ENCODE data around the gene TMEM100. TPM values are rescaled to one million over a fixed set of nuclear protein-coding genes. Genes with fewer than 3 reads are reported as not detected.

The TMEM100 gene
- total RNA-seq, 1 experiment from 2014 or later, result not detected

DNA sequence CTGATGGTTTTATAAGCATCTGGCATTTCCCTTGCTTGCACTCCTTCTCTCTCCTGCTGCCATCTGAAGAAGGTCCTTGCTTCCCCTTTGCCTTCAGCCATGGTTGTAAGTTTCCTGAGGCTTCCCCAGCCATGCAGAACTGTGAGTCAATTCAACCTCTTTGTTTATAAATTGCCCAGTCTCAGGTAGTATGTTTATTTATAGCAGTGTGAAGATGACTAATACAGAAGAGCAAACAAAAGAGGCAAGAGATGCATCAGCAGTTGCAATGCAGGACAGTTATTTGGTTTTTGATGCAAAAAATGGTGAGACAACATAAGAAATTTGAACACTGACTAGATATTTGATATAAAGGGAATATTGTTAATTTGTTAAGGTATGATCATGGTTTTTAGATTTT, 16.8 kb downstream of the TMEM100 start:
- Histone ChIP-seq H3F3A (ENCODE audit: low read length, unreplicated experiment) (no peaks in the 10 kb centered on the region), H3K9me2 (replicated peaks; ENCODE audit: low read length) (no peaks in the 10 kb centered on the region), H3K4me1 (ENCODE audit: insufficient read depth, low read length) (peaks cover 29% of the 10 kb centered on the region), H4K20me1 (ENCODE audit: low read length) (no peaks in the 10 kb centered on the region), H3K79me2 (ENCODE audit: low read length) (no peaks in the 10 kb centered on the region), H3K9me3 (ENCODE audit: low read length) (no peaks in the 10 kb centered on the region), H3K4me3 (ENCODE audit: low read length) (no peak overlapping the region), H3K27ac (ENCODE audit: low read length) (no peak overlapping the region), H3K36me3 (ENCODE audit: low read depth, low read length) (no peaks in the 10 kb centered on the region), H3K9ac (ENCODE audit: low read length) (no peak overlapping the region), H2AFZ (ENCODE audit: low read length) (no peak overlapping the region), H3K4me2 (ENCODE audit: low read length) (0 out of 2 replicates have a peak overlapping the region, but pooled peaks have one; percentile 6), H3K27me3 (ENCODE audit: low read length) (peaks cover 6% of the 10 kb centered on the region; the same call in 1 of the 2 replicates)
- CTCF ChIA-PET, result no interaction called here
- intact Hi-C loops (cut with micrococcal nuclease), result loop anchor here (5.0 kb wide), 1 partner anchor 46 kb away; the partner anchor contains the start of gene PCTP
- DNase-seq (peak; percentile 82), ATAC-seq (peak; percentile 95)
- POLR2A ChIA-PET (ENCODE audit: unreplicated experiment), result no interaction called here
- TF ChIP-seq EZH2 (IDR thresholded peaks at IDR 0.05; ENCODE audit: low read length, unreplicated experiment), result no peak
- TF ChIP-seq, protein P1, sequence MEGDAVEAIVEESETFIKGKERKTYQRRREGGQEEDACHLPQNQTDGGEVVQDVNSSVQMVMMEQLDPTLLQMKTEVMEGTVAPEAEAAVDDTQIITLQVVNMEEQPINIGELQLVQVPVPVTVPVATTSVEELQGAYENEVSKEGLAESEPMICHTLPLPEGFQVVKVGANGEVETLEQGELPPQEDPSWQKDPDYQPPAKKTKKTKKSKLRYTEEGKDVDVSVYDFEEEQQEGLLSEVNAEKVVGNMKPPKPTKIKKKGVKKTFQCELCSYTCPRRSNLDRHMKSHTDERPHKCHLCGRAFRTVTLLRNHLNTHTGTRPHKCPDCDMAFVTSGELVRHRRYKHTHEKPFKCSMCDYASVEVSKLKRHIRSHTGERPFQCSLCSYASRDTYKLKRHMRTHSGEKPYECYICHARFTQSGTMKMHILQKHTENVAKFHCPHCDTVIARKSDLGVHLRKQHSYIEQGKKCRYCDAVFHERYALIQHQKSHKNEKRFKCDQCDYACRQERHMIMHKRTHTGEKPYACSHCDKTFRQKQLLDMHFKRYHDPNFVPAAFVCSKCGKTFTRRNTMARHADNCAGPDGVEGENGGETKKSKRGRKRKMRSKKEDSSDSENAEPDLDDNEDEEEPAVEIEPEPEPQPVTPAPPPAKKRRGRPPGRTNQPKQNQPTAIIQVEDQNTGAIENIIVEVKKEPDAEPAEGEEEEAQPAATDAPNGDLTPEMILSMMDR (conservative IDR thresholded peaks at IDR 0.05; ENCODE audit: low read depth, low read length), result no peak
- no peak for TF ChIP-seq EZH2phosphoT487 (IDR thresholded peaks at IDR 0.05; ENCODE audit: borderline replicate concordance, low read length)
- no TSS peak for BruUV-seq (replicated peaks)

DNA sequence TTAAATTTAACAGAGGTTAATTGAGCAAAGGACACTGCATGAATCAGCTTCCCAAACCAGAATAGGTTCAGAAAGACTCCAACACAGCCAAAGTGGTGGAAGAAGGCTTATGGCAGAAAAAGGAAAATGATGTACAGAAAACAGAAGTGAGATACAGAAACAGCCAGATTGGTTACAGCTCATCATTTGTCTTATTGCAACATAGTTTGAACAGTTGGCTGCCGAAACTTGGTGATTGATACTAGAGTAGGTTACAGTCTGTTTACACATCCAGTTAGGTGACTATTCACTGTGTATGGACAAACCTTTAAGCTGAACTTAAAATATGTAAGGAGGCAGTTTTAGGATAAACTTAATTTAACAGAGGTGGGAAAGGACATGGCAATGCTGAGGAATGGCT, 18.3 kb downstream of the TMEM100 start:
- no peak overlapping the region for H3K4me2 ChIP-seq (ENCODE audit: low read length)
- H3K79me2 ChIP-seq (ENCODE audit: low read length), result no peaks in the 10 kb centered on the region
- intact Hi-C loops (cut with micrococcal nuclease), result no loop called here
- BruUV-seq (replicated peaks), result no TSS peak
- CTCF ChIA-PET, result no interaction called here
- H3K27ac ChIP-seq (ENCODE audit: low read length), result no peak overlapping the region
- H3K9me3 ChIP-seq (ENCODE audit: low read length), result no peaks in the 10 kb centered on the region
- peak; percentile 44 for DNase-seq
- H3F3A ChIP-seq (ENCODE audit: low read length, unreplicated experiment), result no peaks in the 10 kb centered on the region
- H3K9ac ChIP-seq (ENCODE audit: low read length), result no peak overlapping the region
- no peaks in the 10 kb centered on the region for H3K36me3 ChIP-seq (ENCODE audit: low read depth, low read length)
- peaks cover 29% of the 10 kb centered on the region for H3K4me1 ChIP-seq (ENCODE audit: insufficient read depth, low read length)
- ATAC-seq, result no peak
- no peaks in the 10 kb centered on the region for H4K20me1 ChIP-seq (ENCODE audit: low read length)
- H3K9me2 ChIP-seq (replicated peaks; ENCODE audit: low read length), result no peaks in the 10 kb centered on the region
- H2AFZ ChIP-seq (ENCODE audit: low read length), result no peak overlapping the region
- H3K4me3 ChIP-seq (ENCODE audit: low read length), result no peak overlapping the region
- POLR2A ChIA-PET (ENCODE audit: unreplicated experiment), result no interaction called here
- TF ChIP-seq, protein P1 (conservative IDR thresholded peaks at IDR 0.05; ENCODE audit: low read depth, low read length), result no peak
- TF ChIP-seq EZH2 (IDR thresholded peaks at IDR 0.05; ENCODE audit: low read length, unreplicated experiment) (no peak), EZH2phosphoT487 (IDR thresholded peaks at IDR 0.05; ENCODE audit: borderline replicate concordance, low read length) (no peak)
- H3K27me3 ChIP-seq (ENCODE audit: low read length), result peaks cover 11% of the 10 kb centered on the region; the same call in 1 of the 2 replicates

GRCh38 chr17:55702150-55702549, 20.5 kb downstream of the TMEM100 start:
- no peak overlapping the region for H2AFZ ChIP-seq (ENCODE audit: low read length)
- no peaks in the 10 kb centered on the region for H3K79me2 ChIP-seq (ENCODE audit: low read length)
- CTCF ChIA-PET, result no interaction called here
- ATAC-seq (no peak), DNase-seq (no peak)
- no peak overlapping the region for H3K4me3 ChIP-seq (ENCODE audit: low read length)
- no TSS peak for BruUV-seq (replicated peaks)
- no peak overlapping the region for H3K4me2 ChIP-seq (ENCODE audit: low read length)
- H3K27me3 ChIP-seq (ENCODE audit: low read length), result peaks cover 11% of the 10 kb centered on the region; the same call in 1 of the 2 replicates
- POLR2A ChIA-PET (ENCODE audit: unreplicated experiment), result no interaction called here
- intact Hi-C loops (cut with micrococcal nuclease), result no loop called here
- no peaks in the 10 kb centered on the region for H3K9me3 ChIP-seq (ENCODE audit: low read length)
- H3K4me1 ChIP-seq (ENCODE audit: insufficient read depth, low read length), result peaks cover 13% of the 10 kb centered on the region
- no peaks in the 10 kb centered on the region for H4K20me1 ChIP-seq (ENCODE audit: low read length)
- no peaks in the 10 kb centered on the region for H3K9me2 ChIP-seq (replicated peaks; ENCODE audit: low read length)
- H3K27ac ChIP-seq (ENCODE audit: low read length), result no peak overlapping the region
- no peaks in the 10 kb centered on the region for H3K36me3 ChIP-seq (ENCODE audit: low read depth, low read length)
- no peak for TF ChIP-seq EZH2phosphoT487 (IDR thresholded peaks at IDR 0.05; ENCODE audit: borderline replicate concordance, low read length)
- no peaks in the 10 kb centered on the region for H3F3A ChIP-seq (ENCODE audit: low read length, unreplicated experiment)
- H3K9ac ChIP-seq (ENCODE audit: low read length), result no peak overlapping the region

Data from PC-3 (cell line).